Dermis blood vessel endothelial cell (primary cell): Measurements from ENCODE around the gene FLYWCH1. TPM values are rescaled to one million over a fixed set of nuclear protein-coding genes. Genes with fewer than 3 reads are reported as not detected.

Experiments used
- DNase-seq: peaks from one replicate; pipeline ENCODE4 v3.0.0; 2010
- total RNA-seq: library from RNA; depleted of rRNA; stranded (reverse); fragments of >200 nt; gene quantifications from 2 replicates; pipeline ENCODE4 v1.2.3, GENCODE V29; 2014

FLYWCH1 gene
- total RNA-seq, 1 donor from 2014 or later, result 39.5 TPM

- DNase-seq, result no peak
Observed at GRCh38 chr16:2987286-2987685, 75.6 kb downstream of the FLYWCH1 start.

GRCh38 chr16:2987833-2988232 is 76.1 kb downstream of the FLYWCH1 start:
- DNase-seq, result no peak

- no peak for DNase-seq
Observed at GRCh38 chr16:2988590-2989099, 76.9 kb downstream of the FLYWCH1 start.

GRCh38 chr16:2990891-2991290 is 79.2 kb downstream of the FLYWCH1 start:
- no peak for DNase-seq

- DNase-seq, result no peak
Observed at GRCh38 chr16:2991566-2992261, 80.0 kb downstream of the FLYWCH1 start.

GRCh38 chr16:2992383-2993081 is 80.8 kb downstream of the FLYWCH1 start:
- DNase-seq, result no peak

GRCh38 chr16:2996298-2996697 is 84.6 kb downstream of the FLYWCH1 start:
- DNase-seq, result no peak

- no peak for DNase-seq
Observed at GRCh38 chr16:2999929-3000328, 88.2 kb downstream of the FLYWCH1 start.

GRCh38 chr16:3000540-3000939 is 88.8 kb downstream of the FLYWCH1 start:
- DNase-seq, result no peak

Other genes starting within 250 kb of the FLYWCH1 start
- 25.2 and 27.6 TPM in 2 replicates for gene KCTD5, start 229.4 kb upstream of the FLYWCH1 start, total RNA-seq
- 0.09 and 0.51 TPM in 2 replicates for gene PRSS27, start 191.7 kb upstream of the FLYWCH1 start, total RNA-seq
- gene SRRM2, start 159.3 kb upstream of the FLYWCH1 start, total RNA-seq, result 59.5 and 66.2 TPM in 2 replicates
- gene ELOB, start 134.7 kb upstream of the FLYWCH1 start, total RNA-seq, result 132 and 314 TPM in 2 replicates
- gene PRSS33, start 124.4 kb upstream of the FLYWCH1 start, total RNA-seq, result not detected in 2 replicates
- not detected in 2 replicates for gene PRSS41, start 113.5 kb upstream of the FLYWCH1 start, total RNA-seq
- gene PRSS21, start 94.7 kb upstream of the FLYWCH1 start, total RNA-seq, result 1.0 and 2.1 TPM in 2 replicates
- gene ZG16B, start 81.6 kb upstream of the FLYWCH1 start, total RNA-seq, result 0.19 and 0.68 TPM in 2 replicates
- not detected in 2 replicates for gene PRSS22, start 53.8 kb upstream of the FLYWCH1 start, total RNA-seq
- 36.0 and 72.2 TPM in 2 replicates for gene FLYWCH2, start 28.7 kb upstream of the FLYWCH1 start, total RNA-seq
- gene KREMEN2, start 52.3 kb downstream of the FLYWCH1 start, total RNA-seq, result not detected in 2 replicates
- gene PAQR4, start 57.4 kb downstream of the FLYWCH1 start, total RNA-seq, result 9.4 and 12.8 TPM in 2 replicates
- gene PKMYT1, start 68.5 kb downstream of the FLYWCH1 start, total RNA-seq, result 4.4 and 10.6 TPM in 2 replicates
- gene CLDN9, start 101.0 kb downstream of the FLYWCH1 start, total RNA-seq, result not detected in 2 replicates
- gene CLDN6, start 106.3 kb downstream of the FLYWCH1 start, total RNA-seq, result not detected in 2 replicates
- gene TNFRSF12A, start 108.4 kb downstream of the FLYWCH1 start, total RNA-seq, result 45.4 and 48.2 TPM in 2 replicates
- 2.6 and 5.2 TPM in 2 replicates for gene HCFC1R1, start 112.0 kb downstream of the FLYWCH1 start, total RNA-seq
- 21.4 and 25.4 TPM in 2 replicates for gene THOC6, start 112.1 kb downstream of the FLYWCH1 start, total RNA-seq
- gene BICDL2, start 125.0 kb downstream of the FLYWCH1 start, total RNA-seq, result not detected in 2 replicates
- 0.09 TPM in 1 of 2 replicates, not detected in the other for gene MMP25, start 134.6 kb downstream of the FLYWCH1 start, total RNA-seq
- 29.5 and 133 TPM in 2 replicates for gene IL32, start 153.7 kb downstream of the FLYWCH1 start, total RNA-seq
- not detected in 2 replicates for gene ZSCAN10, start 187.4 kb downstream of the FLYWCH1 start, total RNA-seq
- gene ZNF205, start 200.7 kb downstream of the FLYWCH1 start, total RNA-seq, result 26.2 and 30.2 TPM in 2 replicates
- gene ZNF213, start 223.1 kb downstream of the FLYWCH1 start, total RNA-seq, result 6.6 and 14.6 TPM in 2 replicates